Measurements from ENCODE around the gene TMEM9.

GRCh38 chr1:201110616-201111015 lies 43.7 kb downstream of the TMEM9 start:
- no peak for TF ChIP-seq CTCF (conservative IDR thresholded peaks at IDR 0.05; ENCODE audit: low read depth, low read length)
- TF ChIP-seq EZH2 (IDR thresholded peaks at IDR 0.05; ENCODE audit: borderline replicate concordance, low read depth, low read length, poor library complexity, severe bottlenecking) = no peak

Measured in A673 (cell line).